Activated CD4-positive, alpha-beta T cell treated with anti-CD3 and anti-CD28 coated beads, Interleukin-2, amount 10 ng/mL, durations not matched to agents 7 days and 5 days (primary cell): Measurements from ENCODE around the gene MFSD8. TPM values are rescaled to one million over a fixed set of nuclear protein-coding genes. Genes with fewer than 3 reads are reported as not detected.

Experiments used
- CTCF ChIA-PET: fragments of 350-600 bp; sonication (Branson Sonifier 250); formaldehyde crosslinking; loops from one replicate; lab custom pipeline; 2021; ENCODE audit warnings: antibody characterized with exemption; lab: Charles Lee
- POLR2A ChIA-PET: fragments of 350-600 bp; sonication (Branson Sonifier 250); formaldehyde crosslinking; loops from one replicate; lab custom pipeline; 2021; ENCODE audit warnings: antibody characterized with exemption; lab: Charles Lee
- DNase-seq: peaks from one replicate; pipeline ENCODE4 v3.0.0-alpha.2; 2020
- H3K27ac Mint-ChIP-seq: one replicate; pipeline ENCODE4 v1.8.0; 2021; ENCODE audit warnings: mild to moderate bottlenecking, moderate library complexity, mixed read lengths
- H3K27me3 Mint-ChIP-seq: one replicate; pipeline ENCODE4 v1.8.0; 2021; ENCODE audit warnings: mixed read lengths
- H3K36me3 Mint-ChIP-seq: one replicate; pipeline ENCODE4 v1.8.0; 2021; ENCODE audit warnings: low read depth, mixed read lengths
- H3K4me1 Mint-ChIP-seq: one replicate; pipeline ENCODE4 v1.8.0; 2021; ENCODE audit warnings: mixed read lengths
- H3K4me3 Mint-ChIP-seq: one replicate; pipeline ENCODE4 v1.8.0; 2021; ENCODE audit warnings: mild to moderate bottlenecking, moderate library complexity, mixed read lengths
- H3K9me3 Mint-ChIP-seq: one replicate; pipeline ENCODE4 v1.8.0; 2021; ENCODE audit warnings: mixed read lengths
- total RNA-seq, 2 experiments: library from RNA; stranded (reverse); gene quantifications; one replicate each; pipeline ENCODE4 v1.2.3, GENCODE V29; 2021

Gene MFSD8
- total RNA-seq, 2 experiments from 2014 or later, result 18.1 to 18.7 TPM

- DNase-seq, result no peak
- Mint-ChIP-seq H3K4me3 (no peak overlapping the region), H3K27me3 (no peaks in the 10 kb centered on the region), H3K27ac (no peak overlapping the region), H3K36me3 (peaks cover 10% of the 10 kb centered on the region), H3K4me1 (peaks cover 22% of the 10 kb centered on the region), H3K9me3 (no peaks in the 10 kb centered on the region)
- CTCF ChIA-PET, result interaction anchor here (0.6 kb wide), 1 partner anchor 184 kb away, joined by 3 read pairs; no protein-coding TSS in a partner anchor
- POLR2A ChIA-PET, result no interaction called here
Observed at GRCh38 chr4:127875791-127876190, 89.2 kb downstream of the MFSD8 start.

GRCh38 chr4:127870688-127871087 lies 94.3 kb downstream of the MFSD8 start:
- Mint-ChIP-seq H3K4me3 (no peak overlapping the region), H3K27me3 (no peaks in the 10 kb centered on the region), H3K27ac (no peak overlapping the region), H3K9me3 (no peaks in the 10 kb centered on the region), H3K36me3 (peaks cover 7% of the 10 kb centered on the region), H3K4me1 (peaks cover 7% of the 10 kb centered on the region)
- ChIA-PET POLR2A (no interaction called here), CTCF (no interaction called here)
- no peak for DNase-seq

- H3K4me1 Mint-ChIP-seq, result peaks cover 7% of the 10 kb centered on the region
- ChIA-PET POLR2A (no interaction called here), CTCF (interaction anchor here (0.6 kb wide), 1 partner anchor 1482 kb away, joined by 3 read pairs; no protein-coding TSS in a partner anchor)
- no peak overlapping the region for H3K27ac Mint-ChIP-seq
- H3K4me3 Mint-ChIP-seq, result no peak overlapping the region
- no peaks in the 10 kb centered on the region for H3K9me3 Mint-ChIP-seq
- DNase-seq, result no peak
- H3K27me3 Mint-ChIP-seq, result no peaks in the 10 kb centered on the region
- peaks cover 4% of the 10 kb centered on the region for H3K36me3 Mint-ChIP-seq
Observed at GRCh38 chr4:127870281-127870680, 94.7 kb downstream of the MFSD8 start.

GRCh38 chr4:127868196-127868595 lies 96.8 kb downstream of the MFSD8 start:
- no peak overlapping the region for H3K27ac Mint-ChIP-seq
- no peaks in the 10 kb centered on the region for H3K27me3 Mint-ChIP-seq
- CTCF ChIA-PET, result no interaction called here
- H3K9me3 Mint-ChIP-seq, result peaks cover 2% of the 10 kb centered on the region
- no peak overlapping the region for H3K4me3 Mint-ChIP-seq
- peaks cover 2% of the 10 kb centered on the region for H3K36me3 Mint-ChIP-seq
- peaks cover 7% of the 10 kb centered on the region for H3K4me1 Mint-ChIP-seq
- POLR2A ChIA-PET, result no interaction called here
- no peak for DNase-seq

Other genes with a start within 250 kb of the MFSD8 start
- gene SLC25A31, start 234.8 kb downstream of the MFSD8 start, total RNA-seq, result not detected
- gene HSPA4L, start 182.9 kb downstream of the MFSD8 start, total RNA-seq, result under 1 TPM; 0.02 to 0.27 TPM
- gene PLK4, start 84.3 kb downstream of the MFSD8 start, total RNA-seq, result 10 to 100 TPM; 51.3 to 61.4 TPM
- gene ABHD18, start 233 bp upstream of the MFSD8 start, total RNA-seq, result 10 to 100 TPM; 22.8 to 26.7 TPM
- gene LARP1B, start 96.1 kb upstream of the MFSD8 start, total RNA-seq, result 10 to 100 TPM; 13.5 to 16.9 TPM